Ovary (tissue), 9 donors: ENCODE data around the gene FHL5. TPM values are rescaled to one million over a fixed set of nuclear protein-coding genes. Genes with fewer than 3 reads are reported as not detected.
"Not testable (repeated sequence)": the region's sequence is repeated elsewhere in the genome, so short reads cannot be mapped to it uniquely, and the experiment has no call there.

ENCODE experiments used
- DNase-seq, 5 donors: peaks; one replicate each; pipeline ENCODE4 v3.0.0-alpha.2; 2019 to 2020
- H3K27ac ChIP-seq, 2 donors: fragments of 200-600 bp; one replicate each; pipeline versions ENCODE4 v1.5.1 to v1.8.0; 2019 to 2022
- H3K27me3 ChIP-seq: fragments of 200-600 bp; one replicate; pipeline ENCODE4 v1.8.0; 2022
- H3K36me3 ChIP-seq: fragments of 200-600 bp; sonication (generic); one replicate; pipeline ENCODE4 v1.5.1; 2019
- H3K4me1 ChIP-seq: one replicate; pipeline ENCODE4 v1.8.1; 2013; ENCODE audit warnings: mild to moderate bottlenecking, moderate library complexity; ENCODE audit not compliant: insufficient read depth
- H3K4me3 ChIP-seq: fragments of 200-600 bp; sonication (generic); one replicate; pipeline ENCODE4 v1.5.1; 2017
- H3K9me3 ChIP-seq, 2 donors: fragments of 200-600 bp in 1 of 2; sonication (generic) in 1 of 2; one replicate each; pipeline versions ENCODE4 v1.5.1 to v1.8.1; 2013 to 2019; ENCODE audit warnings: mild to moderate bottlenecking in 1 of 2, moderate library complexity in 1 of 2
- CTCF ChIP-seq, 3 donors: fragments of 450-650 bp in 2 of 3; fragments of 200-600 bp in 1 of 3; IDR thresholded peaks; one replicate each; pipeline versions ENCODE4 v1.5.1 to v1.8.0; 2016 to 2022; ENCODE audit warnings: antibody characterized with exemption in 3 of 3, mild to moderate bottlenecking in 1 of 3
- EP300 ChIP-seq: sonication (generic); formaldehyde crosslinking; IDR thresholded peaks from one replicate; pipeline ENCODE4 v1.6.1; 2017; ENCODE audit warnings: antibody characterized with exemption
- POLR2A ChIP-seq: fragments of 450-650 bp; IDR thresholded peaks from one replicate; pipeline ENCODE4 v1.6.1; 2017; ENCODE audit warnings: antibody characterized with exemption, mild to moderate bottlenecking, moderate library complexity
- WGBS, 3 donors: extraction: QIAGEN DNeasy Blood & Tissue Kit in 1 of 3; methylation state at CpG; one replicate each; pipeline versions ENCODE4 v1.1.5 to v1.1.7; 2013 to 2017; 5-methylcytosine and 5-hydroxymethylcytosine counted together
- intact Hi-C, 4 donors: fragments of 100-400 bp; cut with DNase I; formaldehyde crosslinking; loops; one replicate each; pipeline versions ENCODE4 v1.11.0 to v1.15.1; 2022 to 2023
- polyA plus RNA-seq, 2 donors: library from polyadenylated mRNA; stranded (reverse); fragments of 200-250 nt in 1 of 2; fragments of 350-450 nt in 1 of 2; fragmentation: Illumina TruSeq in 1 of 2; extraction: RNeasy Lipid Tissue Mini Kit (QIAGEN cat#74804) in 1 of 2; gene quantifications; one replicate each; pipeline ENCODE4 v1.2.3, GENCODE V29; 2013 to 2014
- total RNA-seq, 7 donors: library from RNA; depleted of rRNA in 2 of 7; stranded (reverse); fragments of >200 nt in 2 of 7; fragmentation: NEBNext Ultra II Directional in 3 of 7; extraction: Animal tissue kit (Norgen Biotek cat#: 25700) in 3 of 7; gene quantifications; one replicate each; pipeline versions ENCODE4 v1.1.0 to v1.2.4, GENCODE V29; 2016 to 2023
- donor health status: DM: no; HTN: no; CAD: no; lungs with moderate emphysema.
- donor health status: DM: no; HTN: no; CAD: no.
- donor health status: Bipolar disorder and iron deficiency.
- donor health status: DM: yes; HTN: yes; CAD: no.
- donor health status: DM: no; HTN: no; CAD: no.
- donor health status: DM: yes; HTN: yes; CAD: no.

Gene FHL5
- total and polyA plus RNA-seq, 9 donors, result 3.0 to 31.1 (median 12.0) TPM

GRCh38 chr6:96545882-96546281 is 17.0 kb upstream of the FHL5 start:
- H3K27me3 ChIP-seq, result no peaks in the 10 kb centered on the region
- H3K4me1 ChIP-seq, result no peaks in the 10 kb centered on the region
- H3K36me3 ChIP-seq, result no peaks in the 10 kb centered on the region
- H3K4me3 ChIP-seq, result no peak overlapping the region
- DNase-seq, result no peak
- H3K27ac ChIP-seq, result no peak overlapping the region
- H3K9me3 ChIP-seq, result no peaks in the 10 kb centered on the region
- 94 to 95% (median 94%) methylated on average over 3 of the region's 3 CpGs for WGBS, 3 donors
- no peak for TF ChIP-seq EP300
- TF ChIP-seq CTCF (IDR thresholded peaks at IDR 0.05), result no peak
- TF ChIP-seq POLR2A, result no peak
- intact Hi-C loops, result no loop called here

GRCh38 chr6:96547654-96548053 is 15.3 kb upstream of the FHL5 start:
- Histone ChIP-seq H3K36me3 (no peaks in the 10 kb centered on the region), H3K9me3 (no peaks in the 10 kb centered on the region), H3K27ac (no peak overlapping the region), H3K4me1 (no peaks in the 10 kb centered on the region), H3K4me3 (no peak overlapping the region), H3K27me3 (no peaks in the 10 kb centered on the region)
- no peak for TF ChIP-seq EP300
- TF ChIP-seq CTCF (IDR thresholded peaks at IDR 0.05), result no peak
- no peak for TF ChIP-seq POLR2A
- DNase-seq, result no peak
- WGBS, 3 donors, result 93 to 94% (median 93%) methylated on average over 4 of the region's 4 CpGs
- intact Hi-C loops, result no loop called here

GRCh38 chr6:96554558-96554957 is 8.4 kb upstream of the FHL5 start:
- WGBS, 3 donors, result 91 to 94% (median 92%) methylated on average over 4 of the region's 4 CpGs
- intact Hi-C loops, result no loop called here
- DNase-seq, result no peak
- no peak overlapping the region for H3K27ac ChIP-seq
- H3K9me3 ChIP-seq, result no peaks in the 10 kb centered on the region
- no peaks in the 10 kb centered on the region for H3K27me3 ChIP-seq
- TF ChIP-seq CTCF (IDR thresholded peaks at IDR 0.05), result no peak
- no peak for TF ChIP-seq EP300
- TF ChIP-seq POLR2A, result no peak
- no peaks in the 10 kb centered on the region for H3K4me1 ChIP-seq
- no peak overlapping the region for H3K4me3 ChIP-seq
- no peaks in the 10 kb centered on the region for H3K36me3 ChIP-seq

- H3K27me3 ChIP-seq, H3K9me3 ChIP-seq, DNase-seq, H3K27ac ChIP-seq, intact Hi-C loops, H3K4me1 ChIP-seq, H3K4me3 ChIP-seq, H3K36me3 ChIP-seq: not testable (repeated sequence)
- 93 to 98% (median 97%) methylated on average over 2 of the region's 2 CpGs for WGBS, 3 donors
These were observed 3.2 kb upstream of the FHL5 start for GRCh38 chr6:96559740-96560139.

GRCh38 chr6:96563853-96564252 is 925 bp downstream of the FHL5 start:
- H3K4me1 ChIP-seq, result no peaks in the 10 kb centered on the region
- DNase-seq, result no peak
- no peaks in the 10 kb centered on the region for H3K9me3 ChIP-seq
- H3K27ac ChIP-seq, result no peak overlapping the region
- TF ChIP-seq CTCF (IDR thresholded peaks at IDR 0.05), result no peak
- TF ChIP-seq POLR2A, result no peak
- TF ChIP-seq EP300, result no peak
- no peaks in the 10 kb centered on the region for H3K27me3 ChIP-seq
- intact Hi-C loops, result no loop called here
- H3K4me3 ChIP-seq, result peak overlapping the region; percentile 4
- H3K36me3 ChIP-seq, result no peaks in the 10 kb centered on the region
